ENCODE measurements around the gene MOCS3. TPM values are rescaled to one million over a fixed set of nuclear protein-coding genes. Genes with fewer than 3 reads are reported as not detected.

MOCS3 gene
- total RNA-seq, 1 donor from 2014 or later, result 5.5 TPM

- Mint-ChIP-seq H3K4me1 (ENCODE audit: unreplicated experiment) (no peaks in the 10 kb centered on the region), H3K9me3 (ENCODE audit: unreplicated experiment) (no peaks in the 10 kb centered on the region), H3K27me3 (ENCODE audit: unreplicated experiment) (peaks cover 21% of the 10 kb centered on the region), H3K36me3 (ENCODE audit: unreplicated experiment) (no peaks in the 10 kb centered on the region), H3K4me3 (ENCODE audit: unreplicated experiment) (no peak overlapping the region), H3K27ac (ENCODE audit: unreplicated experiment) (no peak overlapping the region)
- no peak for TF ChIP-seq CTCF (IDR thresholded peaks at IDR 0.05)
- DNase-seq (ENCODE audit: extremely low spot score, unreplicated experiment), result peak; percentile 62
These were observed 9.0 kb downstream of the MOCS3 start for GRCh38 chr20:50967586-50967985.

- H3K27me3 Mint-ChIP-seq (ENCODE audit: unreplicated experiment), result peaks cover 24% of the 10 kb centered on the region
- no peak overlapping the region for H3K27ac Mint-ChIP-seq (ENCODE audit: unreplicated experiment)
- no peak for TF ChIP-seq CTCF (IDR thresholded peaks at IDR 0.05)
- no peaks in the 10 kb centered on the region for H3K36me3 Mint-ChIP-seq (ENCODE audit: unreplicated experiment)
- no peak overlapping the region for H3K4me3 Mint-ChIP-seq (ENCODE audit: unreplicated experiment)
- no peaks in the 10 kb centered on the region for H3K9me3 Mint-ChIP-seq (ENCODE audit: unreplicated experiment)
- no peaks in the 10 kb centered on the region for H3K4me1 Mint-ChIP-seq (ENCODE audit: unreplicated experiment)
- DNase-seq (ENCODE audit: extremely low spot score, unreplicated experiment), result peak; percentile 36
These were observed 9.7 kb downstream of the MOCS3 start for GRCh38 chr20:50968289-50968688.

- no peak overlapping the region for H3K27ac Mint-ChIP-seq (ENCODE audit: unreplicated experiment)
- H3K36me3 Mint-ChIP-seq (ENCODE audit: unreplicated experiment), result no peaks in the 10 kb centered on the region
- H3K4me1 Mint-ChIP-seq (ENCODE audit: unreplicated experiment), result no peaks in the 10 kb centered on the region
- H3K27me3 Mint-ChIP-seq (ENCODE audit: unreplicated experiment), result peaks cover 26% of the 10 kb centered on the region
- DNase-seq (ENCODE audit: extremely low spot score, unreplicated experiment), result peak; percentile 32
- H3K9me3 Mint-ChIP-seq (ENCODE audit: unreplicated experiment), result no peaks in the 10 kb centered on the region
- no peak for TF ChIP-seq CTCF (IDR thresholded peaks at IDR 0.05)
- no peak overlapping the region for H3K4me3 Mint-ChIP-seq (ENCODE audit: unreplicated experiment)
These were observed 10.8 kb downstream of the MOCS3 start for GRCh38 chr20:50969435-50969834.

GRCh38 chr20:50969912-50970311, 11.3 kb downstream of the MOCS3 start:
- H3K4me1 Mint-ChIP-seq (ENCODE audit: unreplicated experiment), result no peaks in the 10 kb centered on the region
- peaks cover 29% of the 10 kb centered on the region for H3K27me3 Mint-ChIP-seq (ENCODE audit: unreplicated experiment)
- DNase-seq (ENCODE audit: extremely low spot score, unreplicated experiment), result no peak
- no peak overlapping the region for H3K27ac Mint-ChIP-seq (ENCODE audit: unreplicated experiment)
- TF ChIP-seq CTCF (IDR thresholded peaks at IDR 0.05), result no peak
- no peaks in the 10 kb centered on the region for H3K36me3 Mint-ChIP-seq (ENCODE audit: unreplicated experiment)
- peaks cover 3% of the 10 kb centered on the region for H3K9me3 Mint-ChIP-seq (ENCODE audit: unreplicated experiment)
- H3K4me3 Mint-ChIP-seq (ENCODE audit: unreplicated experiment), result no peak overlapping the region

- Mint-ChIP-seq H3K4me3 (ENCODE audit: unreplicated experiment) (no peak overlapping the region), H3K4me1 (ENCODE audit: unreplicated experiment) (peaks cover 8% of the 10 kb centered on the region), H3K27ac (ENCODE audit: unreplicated experiment) (no peak overlapping the region), H3K27me3 (ENCODE audit: unreplicated experiment) (peaks cover 10% of the 10 kb centered on the region), H3K9me3 (ENCODE audit: unreplicated experiment) (peaks cover 4% of the 10 kb centered on the region), H3K36me3 (ENCODE audit: unreplicated experiment) (no peaks in the 10 kb centered on the region)
- no peak for TF ChIP-seq CTCF (IDR thresholded peaks at IDR 0.05)
- no peak for DNase-seq (ENCODE audit: extremely low spot score, unreplicated experiment)
These were observed 17.2 kb downstream of the MOCS3 start for GRCh38 chr20:50975701-50976330.
